Head of caudate nucleus (tissue), 42 donors: ENCODE results near the gene ASB18.

Source experiments
- DNase-seq, 42 donors: peaks; one replicate each; pipeline versions ENCODE4 v3.0.0 to v3.0.0-alpha.2; 2020 to 2021; ENCODE audit warnings: mixed read lengths in 7 of 42
- intact Hi-C: fragments of 100-400 bp; cut with DNase I; formaldehyde crosslinking; loops from one replicate; pipeline ENCODE4 v1.15.0; 2022

Gene ASB18

DNA sequence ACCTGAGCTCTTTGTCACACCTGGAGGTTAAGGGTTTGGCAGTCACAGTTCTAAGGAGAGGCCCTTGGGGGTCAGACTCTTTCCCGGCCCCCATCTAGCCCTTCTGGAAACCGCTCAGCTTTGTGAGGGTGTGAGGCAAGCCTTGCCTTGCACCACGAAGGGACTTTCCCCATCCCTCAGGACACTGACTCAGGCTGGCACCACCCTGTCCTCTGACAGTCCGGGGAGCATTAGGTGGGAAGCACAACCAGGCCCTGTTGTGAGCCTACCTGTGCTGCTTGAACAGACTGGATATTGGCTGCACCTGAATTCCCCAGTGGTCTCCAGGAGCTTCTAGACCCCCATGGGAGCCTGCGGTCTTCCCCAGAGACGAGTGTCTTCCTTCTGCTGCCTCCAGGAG is 49.0 kb downstream of the ASB18 start:
- intact Hi-C loops: no loop called here

DNA sequence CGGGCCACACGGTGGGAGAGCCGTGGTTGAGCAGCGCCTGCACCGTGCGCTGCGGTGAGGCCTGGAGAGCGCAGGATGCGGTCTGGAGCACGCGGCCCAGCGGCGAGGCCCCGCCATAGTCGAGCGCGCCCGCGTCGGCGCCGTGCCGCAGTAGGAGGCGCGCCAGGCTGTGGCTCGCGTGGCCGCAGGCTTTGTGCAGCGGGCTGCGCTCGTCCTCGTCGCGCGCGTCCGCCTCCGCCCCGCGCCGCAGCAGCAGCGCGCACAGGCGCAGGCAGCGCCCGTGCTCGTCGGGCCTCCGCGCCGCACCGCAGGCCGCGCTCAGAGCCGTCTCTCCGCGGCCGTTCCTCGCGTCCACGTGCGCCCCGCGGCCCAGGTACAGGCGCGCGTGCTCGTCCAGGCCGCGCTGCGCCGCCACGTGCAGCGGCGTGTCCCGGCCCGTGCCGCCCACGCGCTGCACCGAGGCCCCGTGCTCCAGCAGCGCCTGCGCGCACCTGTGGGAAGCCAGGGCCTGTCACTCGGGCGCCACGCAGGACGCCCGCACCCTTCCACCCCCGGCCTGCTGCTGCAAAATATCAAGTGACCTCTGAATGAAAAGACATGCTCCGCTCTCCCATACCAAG is 49.7 kb downstream of the ASB18 start:
- DNase-seq: peak in 6 of 42 donors; percentile 20 to 63 (median 36)

More for the DNA sequence above, 49.0 kb downstream of the ASB18 start:
- DNase-seq: no peak

DNA sequence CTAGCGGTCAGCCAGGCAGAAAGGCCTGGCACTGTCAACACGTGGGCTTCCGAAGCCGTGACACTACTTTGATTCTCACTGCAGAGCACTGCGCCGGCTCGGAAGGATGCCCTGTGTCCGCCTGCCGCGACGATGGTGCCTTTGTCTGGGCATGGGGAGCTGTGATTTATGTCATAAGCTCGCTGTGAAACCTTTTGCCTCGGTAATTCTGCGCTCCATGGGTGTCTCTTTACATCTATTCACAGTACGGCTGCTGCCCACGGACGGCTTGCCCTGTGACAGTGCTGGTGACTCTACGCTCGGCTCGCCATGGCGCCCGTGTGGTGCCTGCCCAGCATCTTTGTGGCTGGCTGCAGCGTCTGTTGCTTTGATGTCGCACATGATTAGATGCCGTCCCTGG is 52.9 kb downstream of the ASB18 start:
- no peak for DNase-seq
- intact Hi-C loops: no loop called here

More for the DNA sequence above, 49.7 kb downstream of the ASB18 start:
- intact Hi-C loops: no loop called here

DNA sequence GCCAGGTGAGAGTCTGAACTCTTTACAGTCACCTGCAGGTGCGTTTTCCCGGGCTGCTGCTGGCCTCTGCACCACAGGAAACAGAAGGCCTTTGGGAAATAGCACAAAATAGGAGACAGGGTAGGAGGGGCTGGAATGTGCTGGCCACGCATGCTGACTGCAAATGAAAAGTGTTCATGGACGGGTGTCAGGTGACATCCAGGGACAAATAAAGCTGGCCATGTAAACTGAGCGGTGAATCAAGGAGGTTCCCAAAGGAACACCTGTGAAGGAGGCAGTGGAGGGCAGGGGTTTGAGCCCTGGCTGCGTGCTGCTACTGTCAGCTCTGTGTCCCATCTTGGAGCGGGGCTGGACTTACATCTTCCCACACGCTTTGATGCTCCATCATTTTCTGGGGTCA is 53.7 kb downstream of the ASB18 start:
- DNase-seq: no peak
- intact Hi-C loops: no loop called here

DNA sequence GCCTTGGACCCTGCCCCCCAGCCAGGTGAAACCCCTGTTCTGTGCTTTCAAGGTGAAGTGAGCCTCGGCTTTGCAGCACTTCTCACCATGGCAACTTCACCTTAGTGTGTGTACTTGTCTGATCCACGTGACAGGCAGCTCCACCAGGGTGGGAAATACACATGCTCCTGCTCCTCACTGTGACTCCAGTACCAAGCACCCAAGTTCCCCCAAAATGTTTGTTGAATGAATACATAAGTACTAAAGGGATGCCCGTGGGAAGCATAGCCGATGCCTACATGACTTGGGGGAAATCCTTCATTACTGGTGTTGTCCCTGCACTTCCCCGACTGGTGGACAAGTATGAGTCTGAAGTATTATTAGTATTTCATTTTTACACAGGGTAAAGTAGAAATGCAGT is 54.2 kb downstream of the ASB18 start:
- intact Hi-C loops: no loop called here
- peak in 3 of 42 donors; percentile 12 to 26 (median 13) for DNase-seq

DNA sequence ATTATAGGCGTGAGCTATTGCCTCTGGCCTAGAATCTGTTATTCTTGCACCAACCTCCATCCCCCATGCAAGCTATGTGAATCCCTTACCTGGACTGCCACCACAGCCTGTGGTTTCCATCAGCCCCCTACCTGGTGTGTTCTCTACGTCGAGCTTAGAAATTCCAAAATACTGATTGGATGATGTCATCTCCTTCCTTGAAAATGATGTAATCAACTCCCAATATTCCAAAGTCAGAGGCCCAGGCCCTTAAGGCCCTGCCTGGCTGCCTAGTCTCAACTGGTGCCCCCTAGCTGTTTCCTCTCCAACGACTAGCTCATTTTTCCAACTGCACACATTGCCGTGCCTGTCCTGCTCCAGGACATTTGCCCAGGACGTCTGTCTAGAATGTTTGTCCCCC is 54.7 kb downstream of the ASB18 start:
- DNase-seq: no peak
- intact Hi-C loops: no loop called here

DNA sequence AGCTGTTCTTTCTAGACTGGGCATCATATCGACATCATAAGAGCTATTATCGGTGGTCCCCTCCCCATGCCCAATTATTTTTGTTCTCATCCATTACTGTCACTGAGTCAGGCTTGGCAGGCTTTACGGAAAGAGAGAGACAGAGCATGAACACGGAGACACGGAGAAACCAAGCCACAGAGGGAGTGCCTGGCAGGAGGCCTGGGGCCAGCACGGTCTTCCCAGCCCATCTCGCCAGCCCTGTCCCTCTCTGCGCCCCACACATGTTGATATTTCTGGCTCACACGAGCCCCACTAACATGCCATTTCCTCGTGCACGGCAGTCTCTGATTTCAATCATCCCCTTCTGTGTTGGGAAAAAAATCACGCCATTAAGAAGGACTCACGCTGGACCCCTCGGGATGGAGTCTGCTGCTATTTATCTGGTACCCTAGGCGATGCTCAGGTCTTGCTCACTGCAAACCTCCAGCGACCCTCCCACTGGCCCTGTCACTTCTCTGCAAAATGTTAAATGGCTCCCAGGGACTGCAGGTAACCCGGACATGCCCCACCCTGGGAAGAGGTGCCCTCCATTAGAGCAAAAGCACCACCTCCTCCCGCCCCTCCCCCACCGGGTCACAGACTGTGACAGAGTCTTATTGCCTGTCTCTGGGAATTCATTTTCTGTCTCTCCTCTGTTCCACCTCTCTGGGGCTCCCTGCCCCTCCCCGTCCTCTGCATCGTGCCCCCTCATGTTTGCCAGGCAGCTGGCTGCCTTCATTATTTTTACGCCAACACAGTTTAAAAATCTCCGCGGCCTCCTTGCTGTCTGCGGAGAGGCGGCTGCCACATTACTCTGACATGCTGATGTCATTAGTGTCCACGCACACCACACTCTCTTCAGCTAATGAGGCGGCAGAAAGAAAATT is 55.9 kb downstream of the ASB18 start:
- peak; percentile 15 to 90 (median 59) for DNase-seq
- intact Hi-C loops: no loop called here

DNA sequence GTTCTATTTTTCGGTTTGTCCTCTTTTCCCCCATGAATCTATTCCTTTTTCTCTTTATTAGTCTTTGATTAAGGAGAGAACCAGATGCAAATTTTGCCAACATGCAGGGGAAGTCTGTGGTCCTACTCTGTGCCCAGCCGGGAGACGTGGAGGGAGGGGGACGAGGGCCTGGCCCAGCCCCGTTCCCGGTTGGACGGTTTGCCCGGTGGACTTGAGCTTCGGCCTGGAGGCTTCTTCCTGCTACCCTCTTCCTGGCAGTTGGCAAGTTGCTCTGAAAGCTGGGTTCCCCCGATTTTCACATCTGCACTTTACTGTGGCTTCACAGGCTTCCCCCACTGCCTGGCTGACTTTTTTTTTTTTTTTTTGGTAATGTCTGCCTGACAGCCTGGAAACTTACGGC is 56.7 kb downstream of the ASB18 start:
- intact Hi-C loops: no loop called here
- DNase-seq: peak in 1 of 42 donors; percentile 34

DNA sequence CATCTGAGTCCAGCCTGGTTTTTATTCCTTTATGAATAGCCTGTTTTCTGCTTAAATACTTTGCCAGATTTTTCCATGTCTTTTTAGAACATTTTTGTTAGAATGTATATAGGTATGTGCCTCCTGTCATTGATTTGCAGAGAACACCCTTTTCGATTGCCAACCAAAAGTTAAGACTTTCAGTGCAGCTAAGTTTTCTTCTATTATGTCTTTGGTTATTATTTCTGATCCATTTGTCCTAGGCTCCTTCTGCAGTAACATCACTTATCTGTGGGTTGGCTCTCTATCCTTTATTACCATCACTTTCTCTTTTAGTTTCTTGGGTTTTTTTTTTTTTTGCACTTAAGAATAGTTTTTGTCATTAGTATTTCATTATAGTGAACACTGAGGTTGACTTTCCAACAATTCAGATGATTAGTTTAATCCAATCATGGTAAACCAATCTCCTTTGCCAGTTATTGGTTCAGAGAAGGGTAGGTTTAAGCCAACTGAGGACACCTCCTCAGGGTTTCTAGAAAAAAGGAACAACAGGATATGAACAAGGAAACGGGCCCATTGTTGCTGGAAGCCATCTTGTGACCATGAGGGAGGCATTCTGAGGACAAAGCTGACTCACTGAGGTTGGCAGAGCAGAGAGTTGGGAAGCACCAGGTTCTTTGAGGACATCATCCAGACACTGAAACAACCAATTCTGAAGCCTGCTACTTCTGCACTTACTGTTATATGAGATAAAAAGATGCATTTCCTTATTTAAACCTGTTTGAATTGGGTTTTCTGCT is 58.1 kb downstream of the ASB18 start:
- intact Hi-C loops: no loop called here

DNA sequence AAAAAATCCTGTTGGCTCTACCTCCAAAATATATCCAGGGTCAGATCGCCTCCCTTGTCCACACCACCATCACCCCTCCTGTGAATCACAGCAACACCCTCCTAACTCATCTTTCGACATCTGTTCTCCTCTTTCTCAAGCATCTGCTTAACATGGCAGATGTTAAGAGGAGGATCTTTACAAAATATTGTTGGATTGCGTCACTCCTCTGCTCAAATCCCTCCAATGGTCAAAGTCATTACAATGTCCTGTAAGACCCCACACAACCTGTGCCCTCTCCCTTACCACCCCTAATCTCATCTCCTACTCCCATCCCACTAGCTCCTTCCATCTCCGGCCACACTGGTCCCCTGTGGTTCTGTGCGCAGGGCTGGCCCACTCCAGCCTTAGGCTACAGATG is 59.3 kb downstream of the ASB18 start:
- intact Hi-C loops: no loop called here
- no peak for DNase-seq

More for the DNA sequence above, 58.1 kb downstream of the ASB18 start:
- peak in 1 of 42 donors; percentile 13 for DNase-seq

DNA sequence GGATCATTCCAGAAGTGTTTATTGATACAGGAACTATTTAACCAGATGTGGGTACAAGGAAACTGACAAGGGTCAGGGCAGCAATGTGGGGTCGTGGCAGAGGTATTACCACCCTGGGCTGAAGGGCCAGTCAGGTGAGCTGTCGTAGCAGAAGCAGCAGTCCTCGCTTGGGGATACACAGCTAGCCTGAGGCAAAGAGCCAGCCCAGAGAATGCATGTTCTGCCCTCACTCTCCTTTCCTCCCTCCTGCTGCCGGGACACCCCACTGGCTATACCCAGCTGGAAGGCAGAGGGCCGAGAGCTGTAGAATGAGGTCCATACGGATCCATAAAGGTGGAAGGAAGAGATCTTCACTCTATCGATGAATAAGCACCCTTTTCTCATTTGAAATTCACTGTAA is 63.8 kb downstream of the ASB18 start:
- DNase-seq: no peak
- intact Hi-C loops: no loop called here

DNA sequence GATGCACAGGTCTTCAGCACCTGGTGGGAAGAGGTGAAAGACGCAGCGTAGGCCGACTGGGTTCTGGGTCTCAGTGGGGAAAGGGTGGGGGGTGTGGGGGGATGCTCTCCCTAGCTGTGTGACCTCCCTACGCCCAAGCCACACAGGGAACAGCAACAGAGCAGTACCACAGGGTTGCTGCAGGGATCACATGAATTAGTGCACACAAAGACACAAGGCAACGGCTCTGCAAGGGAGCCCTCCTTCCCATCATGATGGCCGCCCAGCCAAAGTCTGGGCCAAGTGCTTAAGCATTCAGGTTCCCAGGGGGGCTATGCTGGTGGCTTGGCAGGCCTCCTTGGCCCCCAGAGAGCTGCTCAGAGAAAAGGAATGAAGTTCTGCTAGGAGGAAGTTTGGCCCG is 67.8 kb downstream of the ASB18 start:
- DNase-seq: no peak
- intact Hi-C loops: no loop called here

DNA sequence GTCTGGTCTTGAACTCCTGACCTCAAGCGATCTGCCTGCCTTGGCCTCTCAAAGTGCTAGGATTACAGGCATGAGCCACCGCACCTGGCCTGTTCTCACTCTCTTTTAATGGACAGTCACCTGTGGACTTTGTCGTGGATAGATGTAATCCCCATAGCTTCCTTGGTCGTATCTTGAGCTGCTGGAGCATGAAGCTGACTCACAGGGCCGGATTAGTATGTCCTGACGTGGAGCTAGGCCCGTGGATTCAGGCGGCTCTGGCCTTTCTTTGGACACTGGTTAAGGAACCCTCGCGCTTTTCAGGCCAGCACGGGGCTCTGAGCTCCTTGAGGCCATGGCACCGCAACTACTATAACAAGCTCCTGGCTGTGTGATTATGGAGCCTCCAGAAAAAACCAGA is 68.5 kb downstream of the ASB18 start:
- DNase-seq: peak in 1 of 42 donors; percentile 5
- intact Hi-C loops: no loop called here

DNA sequence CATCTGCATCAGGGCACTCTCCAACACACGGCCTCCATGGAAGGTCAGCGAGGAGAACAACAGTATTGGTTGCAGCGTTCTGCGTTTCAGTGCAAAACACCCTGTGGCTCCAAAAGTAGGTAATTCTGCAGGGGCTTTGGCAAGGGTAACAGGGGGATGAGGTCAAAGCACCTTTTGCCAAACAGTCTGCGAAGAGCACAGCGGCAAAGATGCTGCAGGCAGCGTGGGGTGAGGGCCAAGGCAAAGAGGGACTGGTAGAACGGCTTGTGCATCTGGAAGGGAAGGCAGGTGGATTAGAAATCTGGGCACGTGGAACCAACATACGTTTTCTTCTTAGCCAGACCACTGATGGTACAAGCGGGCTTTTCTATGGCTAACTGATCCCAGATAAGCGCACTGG is 69.4 kb downstream of the ASB18 start:
- no peak for DNase-seq
- intact Hi-C loops: no loop called here

DNA sequence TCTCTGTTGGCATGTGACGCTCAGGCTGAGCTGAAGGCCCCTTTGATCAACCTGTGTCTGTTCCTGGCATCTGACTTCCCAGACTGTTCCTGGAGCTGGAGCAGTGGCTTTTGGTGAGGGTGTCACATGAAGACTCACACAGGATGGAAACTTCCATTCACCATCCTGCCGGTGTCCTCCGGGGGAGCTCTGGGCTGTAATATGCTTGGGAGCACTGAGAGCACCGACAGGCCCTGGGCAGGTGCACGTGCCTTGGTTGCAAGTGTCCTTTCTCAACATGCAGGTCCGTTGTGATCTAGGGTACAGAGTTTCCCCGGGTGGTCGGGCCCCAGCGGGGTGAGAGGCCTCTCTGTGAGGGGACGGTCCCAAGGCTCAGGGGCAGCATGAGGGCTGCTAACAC is 71.2 kb downstream of the ASB18 start:
- peak in 1 of 42 donors; percentile 4 for DNase-seq
- intact Hi-C loops: no loop called here

DNA sequence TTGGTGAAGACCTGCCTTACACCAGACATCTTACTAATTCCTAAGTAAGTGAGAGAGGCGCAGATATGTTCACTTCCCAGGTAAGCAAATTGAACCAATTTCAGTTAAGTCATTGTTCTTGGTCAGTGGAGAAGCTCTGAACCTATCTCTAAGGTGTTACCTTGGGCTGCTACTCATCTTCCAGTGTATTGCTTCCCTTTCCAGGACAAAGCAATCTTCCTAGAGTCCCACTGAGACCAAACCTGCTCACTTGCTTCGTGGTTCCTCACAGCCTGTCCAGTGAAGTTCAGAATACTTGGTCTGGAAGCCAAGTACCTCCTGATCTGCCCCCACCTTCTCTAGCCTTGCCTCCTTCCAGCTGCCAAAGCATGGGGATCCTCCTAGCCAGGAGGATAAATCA is 73.5 kb downstream of the ASB18 start:
- DNase-seq: no peak
- intact Hi-C loops: no loop called here

DNA sequence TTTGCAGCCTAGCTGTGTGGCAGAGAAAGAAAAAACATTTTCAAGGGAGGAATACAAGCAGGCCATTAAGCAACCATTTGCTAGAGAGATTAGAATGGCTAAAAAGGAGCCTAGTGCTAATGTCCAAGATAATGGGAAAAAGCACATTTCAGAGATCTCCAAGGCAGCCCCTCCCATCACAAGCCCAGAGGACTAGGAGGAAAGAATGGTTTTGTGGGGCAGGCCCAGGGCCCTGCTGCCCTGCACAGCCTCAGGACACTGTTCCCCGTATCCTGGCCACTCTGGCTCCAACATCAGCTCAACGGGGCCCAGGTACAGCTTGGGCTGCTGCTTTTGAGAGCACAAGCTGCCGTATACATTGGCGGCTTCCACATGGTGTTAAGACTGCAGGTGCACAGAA is 79.5 kb downstream of the ASB18 start:
- intact Hi-C loops: loop anchor here (5.0 kb wide), 1 partner anchor 417 kb away; no protein-coding TSS in a partner anchor
- peak in 1 of 42 donors; percentile 2 for DNase-seq

DNA sequence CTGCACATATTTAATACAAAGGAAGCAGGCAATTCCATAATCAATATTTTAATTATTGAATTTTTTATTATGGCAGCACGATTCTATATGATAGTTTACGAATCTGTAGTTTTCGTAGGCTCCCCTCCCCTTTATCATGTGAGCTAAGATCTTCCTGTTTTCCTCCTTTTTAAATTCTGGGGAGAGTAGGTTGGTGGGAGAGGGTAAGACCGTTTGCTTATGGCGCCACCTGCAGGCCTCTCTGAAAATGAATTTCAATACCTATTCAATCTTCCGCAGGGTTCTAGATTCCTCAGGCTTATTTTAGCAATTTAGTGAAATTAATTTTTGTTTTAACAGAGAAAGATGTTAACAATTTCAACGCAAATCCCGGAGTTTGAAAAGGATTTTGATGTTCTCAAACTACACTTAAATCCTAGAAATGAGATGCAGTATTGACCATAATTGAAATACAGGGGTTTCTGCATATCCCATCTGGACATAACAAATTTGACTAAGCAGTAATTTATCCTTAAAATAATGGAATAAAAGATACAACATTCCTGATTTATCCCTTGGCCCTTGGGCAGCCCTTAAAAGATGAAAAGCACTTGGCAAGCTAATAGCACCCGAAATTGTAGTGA is 83.3 kb downstream of the ASB18 start:
- peak in 31 of 42 donors; percentile 23 to 88 (median 58) for DNase-seq
- intact Hi-C loops: loop anchor here (5.0 kb wide), 1 partner anchor 414 kb away; no protein-coding TSS in a partner anchor
